COLO668 (cell line): Measurements from ENCODE around the gene KIF4B.
"Not testable (repeated sequence)": the region's sequence is repeated elsewhere in the genome, so short reads cannot be mapped to it uniquely, and the experiment has no call there.

Source experiments
- DNase-seq: peaks from one replicate; lab custom pipeline; 2025; ENCODE audit not compliant: unreplicated experiment; lab: John Stamatoyannopoulos, UW

Gene KIF4B

DNA sequence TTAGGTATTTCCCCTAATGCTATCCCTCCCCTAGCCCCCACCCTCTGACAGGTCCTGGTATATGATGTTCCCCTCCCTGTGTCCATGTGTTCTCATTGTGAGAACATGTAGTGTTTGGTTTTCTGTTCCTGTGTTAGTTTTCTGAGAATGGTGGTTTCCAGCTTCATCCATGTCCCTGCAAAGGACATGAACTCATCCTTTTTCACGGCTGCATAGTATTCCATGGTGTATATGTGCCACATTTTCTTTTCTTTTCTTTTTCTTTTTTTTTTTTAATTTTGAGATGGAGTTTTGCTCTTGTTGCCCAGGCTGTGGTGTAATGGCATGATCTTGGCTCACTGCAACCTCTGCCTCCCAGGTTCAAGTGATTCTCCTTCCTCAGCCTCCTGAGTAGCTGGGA is 7.3 kb upstream of the KIF4B start:
- not testable (repeated sequence) for DNase-seq

DNA sequence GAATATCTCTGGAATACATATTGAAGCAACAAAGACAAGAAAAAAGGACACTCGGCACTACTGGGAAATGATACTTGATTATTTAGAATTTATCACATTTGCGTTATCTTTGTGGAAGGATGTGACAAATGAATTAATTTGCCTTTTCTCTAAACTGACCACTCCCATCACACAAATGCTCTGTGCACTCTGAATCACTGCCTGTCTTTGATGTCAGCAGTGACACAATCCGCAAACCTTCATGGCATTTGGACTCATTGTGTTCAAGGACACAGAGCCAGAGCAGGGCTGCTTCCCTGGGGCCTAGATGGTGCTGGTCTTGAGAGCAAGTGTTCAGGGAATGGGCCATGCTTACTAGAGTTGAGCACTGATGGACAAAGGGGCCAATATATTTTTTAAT is 4.9 kb upstream of the KIF4B start:
- DNase-seq = no peak

GRCh38 chr5:155010881-155011280 is 2.7 kb upstream of the KIF4B start:
- DNase-seq = no peak

- no peak for DNase-seq
These were observed 1.7 kb downstream of the KIF4B start for GRCh38 chr5:155015239-155015638.

DNA sequence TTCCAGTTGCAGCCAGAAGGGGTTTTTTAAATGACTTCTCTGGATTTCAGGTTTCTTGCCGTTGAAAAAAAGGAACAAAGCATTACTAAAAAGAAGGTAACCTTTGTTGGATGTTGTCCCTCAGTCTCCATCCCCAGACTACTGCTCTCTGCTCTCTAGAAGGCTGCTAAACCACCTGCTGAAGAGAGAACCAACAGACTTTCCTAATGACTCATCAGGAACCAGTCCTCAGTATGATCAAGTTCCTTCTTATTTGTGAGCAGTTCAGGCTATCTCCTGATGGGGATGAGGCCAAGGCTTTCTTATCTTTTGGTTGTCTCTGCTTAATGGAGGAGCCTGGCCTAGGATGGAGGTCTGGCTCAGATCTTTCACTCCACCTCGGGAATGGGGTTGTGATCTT is 4.1 kb downstream of the KIF4B start:
- DNase-seq = no peak

DNA sequence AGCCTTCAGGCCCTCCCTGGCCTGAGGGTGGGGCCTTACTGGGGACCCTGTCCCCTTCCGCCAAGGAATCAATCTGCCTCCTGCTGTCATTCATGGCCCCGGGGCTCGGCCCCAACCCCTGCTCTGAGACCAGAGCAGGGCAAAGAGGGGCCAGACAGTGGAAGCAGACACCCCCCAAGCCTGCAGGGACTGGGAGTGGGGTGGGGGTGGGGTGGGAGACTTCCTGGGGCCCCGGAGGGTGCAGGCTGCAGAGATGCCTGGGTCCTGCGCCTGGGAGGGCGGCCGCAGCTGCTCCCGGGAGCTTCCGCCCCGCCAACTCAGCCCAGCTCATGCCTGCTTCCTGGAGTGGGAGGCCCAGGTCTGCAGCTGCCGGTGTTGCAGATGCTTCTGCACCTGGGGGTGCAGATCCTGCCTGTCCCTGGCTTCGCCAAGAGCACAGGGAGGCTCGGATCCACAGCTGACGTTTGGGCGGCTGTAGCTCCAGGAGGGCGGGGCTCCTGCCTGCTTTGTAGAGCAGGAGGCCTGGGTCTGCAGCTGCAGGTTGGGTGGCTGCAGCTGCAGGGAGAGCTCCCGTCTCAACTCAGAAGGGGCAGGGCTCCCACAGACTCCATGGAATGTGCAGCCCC is 6.2 kb downstream of the KIF4B start:
- DNase-seq = peak; percentile 50

- DNase-seq = no peak
These were observed 8.3 kb downstream of the KIF4B start for GRCh38 chr5:155021842-155022241.

DNA sequence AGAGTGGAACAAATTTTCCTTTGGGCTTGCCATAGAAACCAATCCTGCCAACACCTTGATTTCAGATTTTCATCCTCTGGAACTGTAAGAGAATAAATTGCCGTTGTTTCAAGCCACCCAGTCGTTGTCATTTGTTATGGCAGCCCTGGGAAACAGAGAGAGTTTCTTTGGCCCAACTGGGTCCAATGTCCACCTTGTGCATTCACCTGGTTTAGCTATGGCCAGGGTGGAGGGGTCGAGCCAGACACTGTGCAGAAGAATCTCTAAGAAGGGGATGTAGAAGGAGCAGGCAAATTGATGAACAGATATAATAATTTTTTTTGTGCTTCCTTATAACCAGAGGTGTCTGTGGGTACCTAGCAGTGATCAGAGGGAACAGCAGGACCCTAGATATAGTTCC is 9.8 kb downstream of the KIF4B start:
- DNase-seq = no peak

GRCh38 chr5:155024015-155024414 is 10.5 kb downstream of the KIF4B start:
- DNase-seq = no peak

- DNase-seq = no peak
These were observed 12.3 kb downstream of the KIF4B start for GRCh38 chr5:155025895-155026294.

DNA sequence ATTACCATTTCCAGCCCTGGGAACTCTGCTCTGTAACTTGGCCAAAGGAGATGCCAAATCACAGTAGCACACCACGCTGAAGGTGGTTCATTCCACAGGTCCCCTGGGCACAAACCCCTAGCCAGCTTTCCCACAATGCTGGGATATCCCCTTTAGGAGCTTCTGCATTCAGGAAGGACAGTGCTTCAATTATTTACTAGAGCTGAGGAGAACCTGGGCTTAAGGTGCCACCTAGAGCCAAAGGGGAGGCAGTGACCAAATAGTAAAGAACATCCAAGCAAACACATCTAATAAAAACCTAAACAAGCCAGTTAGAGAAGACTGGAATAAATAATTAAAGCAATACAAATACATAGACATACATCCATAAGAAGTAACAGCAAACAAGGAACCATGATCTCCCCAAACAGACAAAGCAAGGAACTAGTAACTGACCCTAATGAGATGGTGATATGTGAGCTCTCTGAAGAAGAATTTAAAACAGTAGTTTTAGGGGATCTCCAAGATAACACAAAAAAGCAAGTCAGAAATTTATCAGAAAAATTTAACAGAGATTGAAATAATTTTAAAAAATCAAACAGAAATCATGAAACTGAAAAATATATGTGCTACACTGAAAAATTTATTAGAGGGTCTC is 14.6 kb downstream of the KIF4B start:
- no peak for DNase-seq

DNA sequence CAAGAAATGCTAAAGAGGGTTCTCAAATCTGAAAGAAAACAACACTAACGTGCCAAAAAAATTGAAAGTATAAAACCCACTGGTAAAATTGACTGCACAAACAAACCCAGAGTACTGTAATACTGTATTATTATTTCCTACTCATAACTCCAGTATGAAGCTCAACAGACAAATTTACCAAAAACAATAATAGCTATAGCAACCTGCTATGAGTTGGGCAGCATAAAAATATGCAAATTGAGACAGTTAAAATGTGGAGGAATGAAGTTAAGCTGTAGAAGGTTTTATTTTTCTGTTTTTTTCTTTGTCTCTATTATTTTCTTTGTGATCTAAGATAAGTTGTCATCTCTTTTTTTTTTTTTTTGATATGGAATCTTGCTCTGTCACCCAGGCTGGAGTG is 15.7 kb downstream of the KIF4B start:
- DNase-seq = no peak

DNA sequence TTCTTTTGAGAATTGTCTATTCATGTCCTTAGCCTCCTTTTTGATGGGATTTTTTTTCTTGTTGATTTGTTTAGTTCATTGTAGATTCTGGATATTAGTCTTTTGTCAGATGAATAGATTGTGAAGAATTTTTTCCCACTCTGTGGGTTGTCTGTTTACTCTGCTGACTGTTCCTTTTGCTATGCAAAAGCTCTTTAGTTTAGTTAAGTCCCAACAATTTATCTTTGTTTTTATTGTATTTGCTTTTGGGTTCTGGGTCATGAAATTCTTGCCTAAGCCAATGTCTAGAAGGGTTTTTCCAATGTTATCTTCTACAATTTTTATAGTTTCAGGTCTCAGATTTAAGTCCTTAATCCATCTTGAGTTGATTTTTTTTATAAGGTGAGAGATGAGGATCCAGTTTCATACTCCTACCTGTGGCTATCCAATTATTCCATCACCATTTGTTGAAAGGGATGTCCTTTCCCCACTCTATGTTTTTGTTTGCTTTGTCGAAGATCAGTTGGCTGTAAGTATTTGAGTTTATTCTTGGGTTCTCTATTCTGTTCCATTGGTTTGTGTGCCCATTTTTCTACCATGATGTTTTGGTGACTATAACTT is 20.7 kb downstream of the KIF4B start:
- not testable (repeated sequence) for DNase-seq

DNA sequence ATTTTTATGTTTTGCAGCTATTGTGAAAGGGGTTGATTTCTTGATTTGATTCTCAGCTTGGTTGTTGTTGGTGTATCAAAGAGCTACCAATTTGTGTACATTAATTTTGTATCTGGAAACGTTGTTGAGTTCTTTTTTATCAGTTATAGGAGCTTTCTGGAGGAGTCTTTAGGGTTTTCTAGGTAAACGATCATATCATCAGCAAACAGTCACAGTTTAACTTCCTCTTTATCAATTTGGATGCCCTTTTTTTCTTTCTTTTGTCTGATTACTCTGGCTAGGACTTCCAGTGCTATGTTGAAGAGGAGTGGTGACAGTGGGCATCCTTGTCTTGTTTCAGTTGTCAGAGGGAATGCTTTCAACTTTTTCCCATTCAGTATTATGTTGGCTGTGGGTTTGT is 21.5 kb downstream of the KIF4B start:
- not testable (repeated sequence) for DNase-seq

- DNase-seq = no peak
These were observed 27.6 kb downstream of the KIF4B start for GRCh38 chr5:155040984-155041653.

GRCh38 chr5:155044591-155044990 is 31.0 kb downstream of the KIF4B start:
- DNase-seq = no peak

- no peak for DNase-seq
These were observed 33.0 kb downstream of the KIF4B start for GRCh38 chr5:155046591-155046990.

DNA sequence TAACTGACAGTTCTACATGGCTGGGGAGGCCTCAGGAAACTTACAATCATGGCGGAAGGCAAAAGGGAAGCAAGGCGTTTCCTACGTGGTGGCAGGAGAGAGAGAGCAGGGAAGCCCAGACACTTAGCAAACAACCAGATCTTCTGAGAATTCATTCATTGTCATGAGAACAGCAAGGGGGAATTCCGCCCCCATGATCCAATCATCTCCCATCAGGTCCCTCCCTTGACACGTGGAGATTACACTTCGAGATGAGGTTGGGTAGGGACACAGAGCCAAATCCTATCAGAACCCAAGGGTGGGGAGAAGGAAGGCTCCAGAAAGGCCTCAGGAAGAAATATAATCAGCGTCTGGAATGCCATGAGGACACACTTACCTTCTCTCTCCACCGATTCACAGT is 34.3 kb downstream of the KIF4B start:
- no peak for DNase-seq

DNA sequence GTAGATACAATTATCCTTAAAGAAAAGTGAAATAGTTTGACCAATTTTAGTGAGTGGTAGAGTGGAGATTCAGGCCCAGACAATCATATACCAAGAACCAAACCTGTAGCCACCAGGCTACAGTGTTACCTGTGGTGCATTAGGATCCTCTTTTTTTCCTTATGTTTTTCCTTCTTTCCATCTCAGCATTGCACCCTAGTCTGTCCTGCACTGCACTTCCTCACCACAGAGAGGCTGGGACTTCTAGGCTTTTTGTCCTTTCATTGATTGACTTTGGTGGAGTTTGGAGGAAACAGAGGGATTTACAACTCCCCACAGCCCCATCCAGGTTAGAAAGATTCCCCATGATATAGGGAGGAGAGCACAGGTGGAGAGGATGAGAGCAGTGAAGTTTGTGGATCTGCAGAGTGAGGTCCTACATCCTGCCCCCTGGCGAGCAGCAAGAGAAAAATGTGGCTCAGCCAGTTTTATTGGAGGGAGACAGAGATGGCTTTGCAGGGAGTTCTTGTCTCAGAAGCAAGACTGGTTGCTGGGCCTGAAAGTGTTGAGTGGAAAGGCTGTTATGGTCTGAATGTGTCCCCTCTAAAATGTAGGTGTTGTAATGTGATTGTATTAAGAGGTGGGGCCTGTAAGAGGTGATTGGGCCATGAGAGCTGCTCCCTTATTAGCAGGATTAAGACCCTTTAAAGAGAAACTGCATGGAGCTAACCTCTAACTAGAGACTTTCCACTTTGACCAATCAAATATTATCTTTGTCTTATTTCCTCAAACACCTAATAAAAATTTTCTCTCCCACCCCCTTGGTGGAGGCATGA is 36.2 kb downstream of the KIF4B start:
- peak; percentile 3 for DNase-seq

GRCh38 chr5:155050384-155051019 is 36.9 kb downstream of the KIF4B start:
- no peak for DNase-seq

DNA sequence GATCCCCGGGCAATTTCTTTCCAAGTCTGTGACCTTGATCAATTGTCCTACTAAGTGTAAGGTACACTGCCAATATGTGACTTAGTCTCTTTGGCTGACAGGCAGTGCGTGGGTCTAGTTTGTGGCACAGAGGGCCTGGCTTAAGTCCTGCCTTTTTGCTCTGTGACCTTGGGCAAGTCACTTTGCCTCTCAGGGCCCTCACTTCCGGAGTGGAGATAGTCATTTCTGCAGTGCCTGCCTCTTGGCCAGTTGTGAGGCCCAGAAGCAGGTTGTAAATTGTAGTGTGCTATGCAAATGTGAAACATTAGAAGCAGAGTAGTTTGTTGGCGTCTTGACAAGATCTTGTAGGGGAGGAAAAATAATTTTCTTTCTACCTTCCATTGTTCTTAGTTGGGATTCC is 39.0 kb downstream of the KIF4B start:
- no peak for DNase-seq
